Liver (tissue), 9 donors: ENCODE measurements around the gene LSM7. TPM values are rescaled to one million over a fixed set of nuclear protein-coding genes. Genes with fewer than 3 reads are reported as not detected.

ENCODE experiments used
- DNase-seq: peaks from one replicate; pipeline ENCODE4 v3.0.0-alpha.2; 2017; ENCODE audit warnings: low spot score
- H3K27ac ChIP-seq, 2 donors: one replicate each; pipeline ENCODE4 v1.7.0; 2013; ENCODE audit warnings: inconsistent platforms in 2 of 2, low read length in 2 of 2, control low read depth in 1 of 2, low read depth in 1 of 2, mild to moderate bottlenecking in 1 of 2
- H3K27me3 ChIP-seq, 4 donors: one replicate each; pipeline versions ENCODE4 v1.6.1 to v1.7.0; 2013; ENCODE audit warnings: low read length in 3 of 4, inconsistent platforms in 1 of 4, mild to moderate bottlenecking in 1 of 4, moderate library complexity in 1 of 4; ENCODE audit not compliant: control insufficient read depth in 4 of 4, insufficient read depth in 4 of 4
- H3K36me3 ChIP-seq, 4 donors: one replicate each; pipeline versions ENCODE4 v1.6.1 to v1.7.0; 2013; ENCODE audit warnings: low read length in 3 of 4, mild to moderate bottlenecking in 3 of 4, low read depth in 1 of 4, moderate library complexity in 1 of 4; ENCODE audit not compliant: control insufficient read depth in 4 of 4, insufficient read depth in 3 of 4
- H3K4me1 ChIP-seq, 4 donors: one replicate each; pipeline versions ENCODE4 v1.6.1 to v1.7.0; 2013; ENCODE audit warnings: low read length in 3 of 4, mild to moderate bottlenecking in 3 of 4, moderate library complexity in 1 of 4; ENCODE audit not compliant: control insufficient read depth in 4 of 4, insufficient read depth in 4 of 4
- H3K4me3 ChIP-seq, 3 donors: one replicate each; pipeline versions ENCODE4 v1.6.1 to v1.7.0; 2013; ENCODE audit warnings: low read length in 3 of 3, control low read depth in 1 of 3, low read depth in 1 of 3, mild to moderate bottlenecking in 1 of 3
- H3K9ac ChIP-seq, 2 donors: one replicate each; pipeline ENCODE4 v1.7.0; 2013; ENCODE audit warnings: low read length in 2 of 2, mild to moderate bottlenecking in 2 of 2, moderate library complexity in 2 of 2, control low read depth in 1 of 2, low read depth in 1 of 2
- H3K9me3 ChIP-seq, 4 donors: one replicate each; pipeline versions ENCODE4 v1.6.1 to v1.7.0; 2013; ENCODE audit warnings: low read length in 3 of 4; ENCODE audit not compliant: control insufficient read depth in 4 of 4
- CTCF ChIP-seq: fragments of 150-350 bp; IDR thresholded peaks from 2 replicates; pipeline ENCODE4 v1.5.1; 2017; ENCODE audit warnings: improper control_type of control experiment, low read depth, low read length; ENCODE audit not compliant: missing input control
- EGR1 ChIP-seq, 2 donors: IDR thresholded peaks; 2 replicates each; pipeline ENCODE4 v1.6.1; 2016 to 2018; ENCODE audit warnings: antibody characterized with exemption in 2 of 2, low read depth in 2 of 2
- FOXA1 ChIP-seq: IDR thresholded peaks from 2 replicates; pipeline ENCODE4 v1.6.1; 2016; ENCODE audit warnings: antibody characterized with exemption
- FOXA2 ChIP-seq: IDR thresholded peaks from 2 replicates; pipeline ENCODE4 v1.6.1; 2016; ENCODE audit warnings: antibody characterized with exemption
- GABPA ChIP-seq, 2 donors: IDR thresholded peaks in 1 of 2; conservative IDR thresholded peaks in 1 of 2; 2 replicates each; pipeline ENCODE4 v1.6.1; 2016; ENCODE audit warnings: antibody characterized with exemption in 2 of 2, mild to moderate bottlenecking in 1 of 2, moderate library complexity in 1 of 2
- HNF4A ChIP-seq, 2 donors: conservative IDR thresholded peaks; 2 replicates each; pipeline ENCODE4 v1.6.1; 2016; ENCODE audit warnings: antibody characterized with exemption in 2 of 2, mild to moderate bottlenecking in 2 of 2
- HNF4G ChIP-seq: IDR thresholded peaks from 2 replicates; pipeline ENCODE4 v1.6.1; 2016; ENCODE audit warnings: antibody characterized with exemption
- JUND ChIP-seq, 2 donors: IDR thresholded peaks; 2 replicates each; pipeline ENCODE4 v1.6.1; 2016; ENCODE audit warnings: antibody characterized with exemption in 2 of 2
- MAX ChIP-seq: IDR thresholded peaks from 2 replicates; pipeline ENCODE4 v1.6.1; 2016; ENCODE audit warnings: antibody characterized with exemption
- NR2F2 ChIP-seq: IDR thresholded peaks from 2 replicates; pipeline ENCODE4 v1.6.1; 2016; ENCODE audit warnings: antibody characterized with exemption
- RAD21 ChIP-seq, 2 donors: IDR thresholded peaks; 2 replicates each; pipeline ENCODE4 v1.6.1; 2016; ENCODE audit warnings: antibody characterized with exemption in 2 of 2, mild to moderate bottlenecking in 2 of 2
- RXRA ChIP-seq, 2 donors: IDR thresholded peaks; 2 replicates each; pipeline ENCODE4 v1.6.1; 2017 to 2018; ENCODE audit warnings: antibody characterized with exemption in 2 of 2, mild to moderate bottlenecking in 1 of 2
- SP1 ChIP-seq: IDR thresholded peaks from 2 replicates; pipeline ENCODE4 v1.6.1; 2018; ENCODE audit warnings: antibody characterized with exemption, mild to moderate bottlenecking
- TAF1 ChIP-seq: conservative IDR thresholded peaks from 2 replicates; pipeline ENCODE4 v1.6.1; 2016; ENCODE audit warnings: antibody characterized with exemption, mild to moderate bottlenecking
- YY1 ChIP-seq: IDR thresholded peaks from 2 replicates; pipeline ENCODE4 v1.6.1; 2016; ENCODE audit warnings: antibody characterized with exemption, mild to moderate bottlenecking
- ZBTB33 ChIP-seq: IDR thresholded peaks from 2 replicates; pipeline ENCODE4 v1.6.1; 2016; ENCODE audit warnings: antibody characterized with exemption
- WGBS: extraction: QIAGEN DNeasy Blood & Tissue Kit; methylation state at CpG from one replicate; pipeline ENCODE4 v1.1.7; 2013; 5-methylcytosine and 5-hydroxymethylcytosine counted together
- polyA plus RNA-seq, 2 donors: library from polyadenylated mRNA; stranded (reverse) in 1 of 2; unstranded in 1 of 2; fragments of 200-250 nt in 1 of 2; fragments of >200 nt in 1 of 2; fragmentation: Nextera tagmentation in 1 of 2; extraction: Ambion mirVana in 1 of 2; gene quantifications; one replicate each; pipeline versions ENCODE4 v1.2.1 to v1.2.3, GENCODE V29; 2013 to 2015
- total RNA-seq, 2 donors: library from RNA; depleted of rRNA; stranded (reverse); fragments of >200 nt; gene quantifications; one replicate each; pipeline ENCODE4 v1.2.3, GENCODE V29; 2014
- TF ChIP-seq, protein P1 (sequence below): IDR thresholded peaks from 2 replicates; pipeline ENCODE4 v1.6.1; 2016; ENCODE audit warnings: antibody characterized with exemption
- TF ChIP-seq, protein P2 (sequence below): IDR thresholded peaks from 2 replicates; pipeline ENCODE4 v1.6.1; 2016; ENCODE audit warnings: antibody characterized with exemption, mild to moderate bottlenecking
- donor health status: healthy.
- donor health status: healthy.
- donor health status: healthy.
- donor health status: healthy.
- donor health status: healthy.

Gene LSM7
- total and polyA plus RNA-seq, 4 donors: 23.6 to 59.9 (median 38.5) TPM

DNA sequence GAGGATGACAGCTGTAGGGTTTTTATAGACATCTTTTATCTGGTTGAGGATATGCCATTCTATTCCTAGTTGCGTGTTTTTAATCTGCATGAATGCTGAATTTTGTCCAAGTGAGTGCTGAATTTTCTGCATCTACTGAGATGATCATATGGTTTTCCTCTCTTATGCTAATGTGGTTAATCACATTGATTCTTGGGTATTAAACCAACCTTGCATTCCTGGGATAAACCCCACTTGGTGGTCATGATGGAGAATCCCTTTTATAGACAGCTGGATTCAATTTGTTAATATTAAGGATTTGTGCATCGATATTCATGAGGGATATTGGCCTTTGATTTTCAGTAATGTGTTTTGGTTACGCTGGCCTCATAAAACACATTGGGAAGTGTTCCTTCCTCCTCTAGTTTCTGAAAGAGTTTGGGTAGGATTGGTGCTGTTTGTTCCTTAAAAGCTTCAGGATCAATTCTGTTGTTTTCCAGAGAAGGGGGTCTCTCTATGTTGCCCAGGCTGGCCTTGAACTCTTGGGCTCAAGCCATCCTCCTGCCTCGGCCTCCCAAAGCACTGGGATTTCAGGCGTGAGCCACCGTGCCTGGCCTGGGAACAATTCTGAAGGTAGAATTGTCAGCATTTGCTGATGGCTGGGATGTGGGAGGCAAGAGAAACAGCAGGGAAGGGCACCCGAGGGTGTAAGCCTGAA is 13.1 kb downstream of the LSM7 start:
- no peak for DNase-seq
- Histone ChIP-seq H3K36me3 (no peaks in the 10 kb centered on the region), H3K27ac (no peak overlapping the region), H3K4me3 (no peak overlapping the region), H3K4me1 (peaks cover 0 to 6% (median 2%) of the 10 kb centered on the region in 4 donors), H3K27me3 (peaks cover 0 to 4% (median 1%) of the 10 kb centered on the region in 4 donors), H3K9ac (no peak overlapping the region), H3K9me3 (no peaks in the 10 kb centered on the region)
- WGBS: 86% methylated on average over 7 of the region's 7 CpGs
- no peak for TF ChIP-seq RXRA (IDR thresholded peaks at IDR 0.05)
- TF ChIP-seq YY1: no peak
- TF ChIP-seq HNF4G: no peak
- TF ChIP-seq, protein P1, sequence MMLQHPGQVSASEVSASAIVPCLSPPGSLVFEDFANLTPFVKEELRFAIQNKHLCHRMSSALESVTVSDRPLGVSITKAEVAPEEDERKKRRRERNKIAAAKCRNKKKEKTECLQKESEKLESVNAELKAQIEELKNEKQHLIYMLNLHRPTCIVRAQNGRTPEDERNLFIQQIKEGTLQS: no peak
- TF ChIP-seq SP1: no peak
- TF ChIP-seq FOXA1: no peak
- no peak for TF ChIP-seq JUND (IDR thresholded peaks at IDR 0.05)
- no peak for TF ChIP-seq CTCF
- TF ChIP-seq GABPA (IDR thresholded peaks at IDR 0.05 in 1 of 2, conservative IDR thresholded peaks at IDR 0.05 in 1 of 2): no peak
- TF ChIP-seq MAX: no peak
- TF ChIP-seq ZBTB33: no peak
- no peak for TF ChIP-seq RAD21 (IDR thresholded peaks at IDR 0.05)
- TF ChIP-seq NR2F2: no peak
- no peak for TF ChIP-seq FOXA2
- TF ChIP-seq HNF4A (conservative IDR thresholded peaks at IDR 0.05): no peak

DNA sequence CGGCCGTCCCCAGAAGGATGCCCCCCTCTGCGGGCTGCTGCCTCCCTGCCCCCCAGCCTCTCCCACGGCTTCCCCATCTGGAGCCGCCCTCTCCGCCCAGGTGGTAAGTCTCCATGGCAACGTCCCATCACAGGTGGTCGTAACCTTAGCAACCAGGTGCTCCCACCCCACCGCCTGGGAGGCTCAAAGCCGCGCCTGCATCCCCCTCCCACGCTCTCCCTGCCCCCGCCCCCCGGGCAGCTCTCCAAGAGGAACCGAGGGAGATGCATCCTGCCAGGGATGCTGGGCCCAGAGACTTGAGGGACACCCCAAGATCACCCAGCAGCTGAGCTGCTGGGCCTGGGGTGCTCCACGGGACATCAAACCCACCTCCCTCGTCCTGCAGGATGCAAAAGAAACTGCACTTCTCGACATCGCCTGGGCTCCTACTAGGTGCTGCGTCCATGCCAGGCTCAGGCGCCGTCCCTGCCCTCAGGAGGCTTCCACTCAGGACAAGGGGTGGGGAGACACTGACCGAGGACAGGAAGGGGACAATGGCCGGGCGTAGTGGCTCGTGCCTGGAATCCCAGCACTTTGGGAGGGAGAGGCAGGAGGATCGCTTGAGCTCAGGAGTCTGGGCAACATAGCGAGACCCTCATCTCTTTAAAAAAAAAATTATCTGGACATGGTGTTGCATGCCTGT is 15.4 kb downstream of the LSM7 start:
- WGBS: 38% methylated on average over 28 of the region's 28 CpGs
- no peaks in the 10 kb centered on the region for H3K9me3 ChIP-seq
- no peak for DNase-seq
- H3K4me1 ChIP-seq: peaks cover 0 to 8% (median 3%) of the 10 kb centered on the region in 4 donors
- H3K9ac ChIP-seq: no peak overlapping the region
- no peaks in the 10 kb centered on the region for H3K36me3 ChIP-seq
- H3K27me3 ChIP-seq: peaks cover 0 to 4% (median 1%) of the 10 kb centered on the region in 4 donors
- H3K4me3 ChIP-seq: no peak overlapping the region
- no peak overlapping the region for H3K27ac ChIP-seq
- TF ChIP-seq ZBTB33: no peak
- TF ChIP-seq HNF4G: no peak
- no peak for TF ChIP-seq EGR1 (IDR thresholded peaks at IDR 0.05; ENCODE audit: low read depth in 2 of 2)
- TF ChIP-seq NR2F2: no peak
- no peak for TF ChIP-seq GABPA (IDR thresholded peaks at IDR 0.05 in 1 of 2, conservative IDR thresholded peaks at IDR 0.05 in 1 of 2)
- no peak for TF ChIP-seq FOXA2
- TF ChIP-seq RAD21 (IDR thresholded peaks at IDR 0.05): no peak
- TF ChIP-seq, protein P1: no peak
- TF ChIP-seq HNF4A (conservative IDR thresholded peaks at IDR 0.05): no peak
- no peak for TF ChIP-seq RXRA (IDR thresholded peaks at IDR 0.05)
- no peak for TF ChIP-seq TAF1
- no peak for TF ChIP-seq JUND (IDR thresholded peaks at IDR 0.05)
- TF ChIP-seq, protein P2, sequence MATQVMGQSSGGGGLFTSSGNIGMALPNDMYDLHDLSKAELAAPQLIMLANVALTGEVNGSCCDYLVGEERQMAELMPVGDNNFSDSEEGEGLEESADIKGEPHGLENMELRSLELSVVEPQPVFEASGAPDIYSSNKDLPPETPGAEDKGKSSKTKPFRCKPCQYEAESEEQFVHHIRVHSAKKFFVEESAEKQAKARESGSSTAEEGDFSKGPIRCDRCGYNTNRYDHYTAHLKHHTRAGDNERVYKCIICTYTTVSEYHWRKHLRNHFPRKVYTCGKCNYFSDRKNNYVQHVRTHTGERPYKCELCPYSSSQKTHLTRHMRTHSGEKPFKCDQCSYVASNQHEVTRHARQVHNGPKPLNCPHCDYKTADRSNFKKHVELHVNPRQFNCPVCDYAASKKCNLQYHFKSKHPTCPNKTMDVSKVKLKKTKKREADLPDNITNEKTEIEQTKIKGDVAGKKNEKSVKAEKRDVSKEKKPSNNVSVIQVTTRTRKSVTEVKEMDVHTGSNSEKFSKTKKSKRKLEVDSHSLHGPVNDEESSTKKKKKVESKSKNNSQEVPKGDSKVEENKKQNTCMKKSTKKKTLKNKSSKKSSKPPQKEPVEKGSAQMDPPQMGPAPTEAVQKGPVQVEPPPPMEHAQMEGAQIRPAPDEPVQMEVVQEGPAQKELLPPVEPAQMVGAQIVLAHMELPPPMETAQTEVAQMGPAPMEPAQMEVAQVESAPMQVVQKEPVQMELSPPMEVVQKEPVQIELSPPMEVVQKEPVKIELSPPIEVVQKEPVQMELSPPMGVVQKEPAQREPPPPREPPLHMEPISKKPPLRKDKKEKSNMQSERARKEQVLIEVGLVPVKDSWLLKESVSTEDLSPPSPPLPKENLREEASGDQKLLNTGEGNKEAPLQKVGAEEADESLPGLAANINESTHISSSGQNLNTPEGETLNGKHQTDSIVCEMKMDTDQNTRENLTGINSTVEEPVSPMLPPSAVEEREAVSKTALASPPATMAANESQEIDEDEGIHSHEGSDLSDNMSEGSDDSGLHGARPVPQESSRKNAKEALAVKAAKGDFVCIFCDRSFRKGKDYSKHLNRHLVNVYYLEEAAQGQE: no peak
- TF ChIP-seq MAX: no peak
- no peak for TF ChIP-seq SP1
- no peak for TF ChIP-seq YY1
- no peak for TF ChIP-seq FOXA1
